Measurements from ENCODE around the gene MAPKAP1. TPM values are rescaled to one million over a fixed set of nuclear protein-coding genes. Genes with fewer than 3 reads are reported as not detected.

Gene MAPKAP1
- total RNA-seq, 4 donors from 2014 or later: 54.1 to 195 (median 61.9) TPM

- no peaks in the 10 kb centered on the region for H3K36me3 ChIP-seq
- no peaks in the 10 kb centered on the region for H3K9me3 ChIP-seq
- H3K4me1 ChIP-seq: peaks cover 4 to 11% of the 10 kb centered on the region in 2 donors
- H3K27ac ChIP-seq: peak overlapping the region; percentile 52 to 64
- no peaks in the 10 kb centered on the region for H3K27me3 ChIP-seq
- H3K4me3 ChIP-seq: no peak overlapping the region
- intact Hi-C loops (cut with DNase I; ENCODE audit: low total_unique reads): no loop called here
- TF ChIP-seq CTCF (IDR thresholded peaks at IDR 0.05) (no peak), POLR2A (IDR thresholded peaks at IDR 0.05) (no peak)
- no peak for DNase-seq
Measured at GRCh38 chr9:125549039-125549438, 158.0 kb downstream of the MAPKAP1 start.

- Histone ChIP-seq H3K36me3 (no peaks in the 10 kb centered on the region), H3K27me3 (no peaks in the 10 kb centered on the region), H3K9me3 (no peaks in the 10 kb centered on the region), H3K27ac (no peak overlapping the region), H3K4me3 (no peak overlapping the region), H3K4me1 (peaks cover 4 to 11% of the 10 kb centered on the region in 2 donors)
- no peak for DNase-seq
- intact Hi-C loops (cut with DNase I; ENCODE audit: low total_unique reads): no loop called here
- TF ChIP-seq CTCF (IDR thresholded peaks at IDR 0.05) (no peak), POLR2A (IDR thresholded peaks at IDR 0.05) (no peak)
Measured at GRCh38 chr9:125548141-125548540, 158.9 kb downstream of the MAPKAP1 start.

- Histone ChIP-seq H3K27ac (no peak overlapping the region), H3K36me3 (no peaks in the 10 kb centered on the region), H3K9me3 (no peaks in the 10 kb centered on the region), H3K4me3 (no peak overlapping the region), H3K4me1 (peaks cover 4 to 11% of the 10 kb centered on the region in 2 donors), H3K27me3 (no peaks in the 10 kb centered on the region)
- intact Hi-C loops (cut with DNase I; ENCODE audit: low total_unique reads): no loop called here
- DNase-seq: no peak
- TF ChIP-seq CTCF (IDR thresholded peaks at IDR 0.05) (no peak), POLR2A (IDR thresholded peaks at IDR 0.05) (no peak)
Measured at GRCh38 chr9:125547368-125547767, 159.6 kb downstream of the MAPKAP1 start.

GRCh38 chr9:125545845-125546244 is 161.2 kb downstream of the MAPKAP1 start:
- no peak for DNase-seq
- Histone ChIP-seq H3K36me3 (no peaks in the 10 kb centered on the region), H3K27me3 (no peaks in the 10 kb centered on the region), H3K9me3 (no peaks in the 10 kb centered on the region), H3K27ac (peak overlapping the region; percentile 38 to 51), H3K4me1 (peaks cover 4 to 11% of the 10 kb centered on the region in 2 donors), H3K4me3 (no peak overlapping the region)
- intact Hi-C loops (cut with DNase I; ENCODE audit: low total_unique reads): no loop called here
- TF ChIP-seq CTCF (IDR thresholded peaks at IDR 0.05) (no peak), POLR2A (IDR thresholded peaks at IDR 0.05) (no peak)

- intact Hi-C loops (cut with DNase I; ENCODE audit: low total_unique reads): no loop called here
- H3K4me3 ChIP-seq: no peak overlapping the region
- no peak for TF ChIP-seq CTCF (IDR thresholded peaks at IDR 0.05)
- peaks cover 4 to 5% of the 10 kb centered on the region in 2 donors for H3K4me1 ChIP-seq
- H3K36me3 ChIP-seq: no peaks in the 10 kb centered on the region
- no peaks in the 10 kb centered on the region for H3K27me3 ChIP-seq
- H3K9me3 ChIP-seq: no peaks in the 10 kb centered on the region
- peak overlapping the region; percentile 38 to 51 for H3K27ac ChIP-seq
- DNase-seq: peak in 1 of 2 donors; percentile 32
Measured at GRCh38 chr9:125544988-125545651, 161.9 kb downstream of the MAPKAP1 start.
